OCI-LY7 (cell line): ENCODE data around the gene TMEM51. TPM values are rescaled to one million over a fixed set of nuclear protein-coding genes. Genes with fewer than 3 reads are reported as not detected.

Experiments
- BruUV-seq: library from RNA; stranded (reverse); fragments of 400-500 nt; replicated peaks from 2 replicates; lab custom pipeline; 2021; lab: Mats Ljungman, UMichigan
- CTCF ChIA-PET: fragments of 300-600 bp; sonication (Branson Sonifier 250); formaldehyde crosslinking; loops from one replicate; lab custom pipeline; 2022; ENCODE audit warnings: antibody characterized with exemption; ENCODE audit not compliant: unreplicated experiment; lab: Charles Lee
- POLR2A ChIA-PET: fragments of 300-600 bp; sonication (Branson Sonifier 250); formaldehyde crosslinking; loops from one replicate; lab custom pipeline; 2022; ENCODE audit warnings: antibody characterized with exemption; lab: Charles Lee
- DNase-seq: peaks from one replicate; pipeline ENCODE4 v3.0.0-alpha.2; 2015; ENCODE audit warnings: low spot score
- H2AFZ ChIP-seq: fragments of 200-600 bp; sonication (generic), shearing (Covaris generic); 2 replicates; pipeline ENCODE4 v1.6.1; 2014; ENCODE audit warnings: mild to moderate bottlenecking, antibody characterized with exemption, low read length, moderate library complexity
- H3K27ac ChIP-seq: fragments of 200-600 bp; sonication (generic); 2 replicates; pipeline ENCODE4 v1.5.1; 2014; ENCODE audit warnings: mixed run types, low read depth, mild to moderate bottlenecking, moderate library complexity, low read length, inconsistent platforms; ENCODE audit not compliant: poor library complexity, severe bottlenecking
- H3K36me3 ChIP-seq: fragments of 200-600 bp; sonication (generic); 2 replicates; pipeline ENCODE4 v1.6.1; 2014; ENCODE audit warnings: mild to moderate bottlenecking, antibody characterized with exemption, low read length, moderate library complexity, mixed read lengths; ENCODE audit not compliant: insufficient read depth
- H3K4me1 ChIP-seq: fragments of 200-600 bp; sonication (generic); 2 replicates; pipeline ENCODE4 v1.5.1; 2014; ENCODE audit warnings: mild to moderate bottlenecking, low read length; ENCODE audit not compliant: insufficient read depth, poor library complexity, severe bottlenecking
- H3K4me2 ChIP-seq: fragments of 200-600 bp; sonication (generic); 2 replicates; pipeline ENCODE4 v1.6.1; 2014; ENCODE audit warnings: mild to moderate bottlenecking, low read length
- H3K4me3 ChIP-seq: fragments of 200-600 bp; sonication (generic); 2 replicates; pipeline ENCODE4 v1.5.1; 2014; ENCODE audit warnings: mild to moderate bottlenecking, low read depth, low read length; ENCODE audit not compliant: poor library complexity, severe bottlenecking
- H3K79me2 ChIP-seq: fragments of 200-600 bp; sonication (generic); 2 replicates; pipeline ENCODE4 v1.6.1; 2016; ENCODE audit warnings: low read depth, mild to moderate bottlenecking, low read length, moderate library complexity, mixed read lengths; ENCODE audit not compliant: insufficient read depth
- H3K9me2 ChIP-seq: fragments of 200-600 bp; sonication (generic); 2 replicates; pipeline ENCODE4 v1.6.1; 2016; ENCODE audit warnings: mild to moderate bottlenecking, low read length, mixed read lengths; ENCODE audit not compliant: insufficient read depth
- H3K9me3 ChIP-seq: fragments of 200-600 bp; sonication (generic); 2 replicates; pipeline ENCODE4 v1.6.1; 2014; ENCODE audit warnings: mild to moderate bottlenecking, mixed run types, low read length, mixed read lengths
- H4K20me1 ChIP-seq: fragments of 200-600 bp; sonication (generic); 2 replicates; pipeline ENCODE4 v1.6.1; 2014; ENCODE audit warnings: mild to moderate bottlenecking, antibody characterized with exemption, low read length, moderate library complexity, mixed read lengths; ENCODE audit not compliant: insufficient read depth
- EZH2phosphoT487 ChIP-seq: fragments of 200-600 bp; sonication (generic); IDR thresholded peaks from 2 replicates; pipeline ENCODE4 v1.6.1; 2018; ENCODE audit warnings: low read depth, borderline replicate concordance, mild to moderate bottlenecking, mixed run types, antibody characterized with exemption, low read length, moderate library complexity, mixed read lengths
- intact Hi-C: fragments of 100-400 bp; cut with micrococcal nuclease; formaldehyde crosslinking; loops from one replicate; pipeline ENCODE4 v1.10.0; 2022; ENCODE audit not compliant: unreplicated experiment
- total RNA-seq, 2 experiments: library from RNA; depleted of rRNA in 1 of 2; stranded (reverse); fragments of >200 nt in 1 of 2; shearing (Covaris generic) in 1 of 2; gene quantifications; 2 replicates each; pipeline ENCODE4 v1.2.3, GENCODE V29; 2014 to 2022
- TF ChIP-seq, protein P1 (sequence below): fragments of 200-600 bp; sonication (generic); conservative IDR thresholded peaks from 2 replicates; pipeline ENCODE4 v1.5.1; 2014; ENCODE audit warnings: mild to moderate bottlenecking, antibody characterized with exemption, low read length, moderate library complexity, mixed read lengths

The TMEM51 gene
- total RNA-seq, 2 experiments from 2014 or later, result not detected

DNA sequence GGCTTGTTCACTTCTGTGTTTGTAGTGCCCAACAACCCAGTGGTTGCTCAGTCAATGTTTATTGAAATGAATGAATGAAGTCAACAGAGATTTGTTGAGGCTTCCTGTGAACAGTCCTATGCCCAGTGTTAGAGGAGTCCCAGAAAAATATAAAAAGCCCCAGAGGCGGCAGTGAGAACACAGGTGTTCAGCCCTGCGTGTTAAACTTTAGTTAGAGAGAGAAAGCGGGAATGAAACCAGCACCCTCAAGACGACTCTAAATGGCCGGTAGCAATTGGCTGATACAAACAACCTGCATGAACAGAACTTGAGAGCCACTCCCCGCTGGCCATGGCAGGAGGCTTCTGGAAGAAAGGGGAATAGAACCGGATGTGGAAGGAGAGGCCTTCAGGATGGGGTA, 22.6 kb downstream of the TMEM51 start:
- no TSS peak for BruUV-seq
- no peak for DNase-seq
- Histone ChIP-seq H3K4me2 (no peak overlapping the region), H3K4me3 (no peak overlapping the region), H3K27ac (no peak overlapping the region), H3K4me1 (no peaks in the 10 kb centered on the region), H4K20me1 (no peaks in the 10 kb centered on the region), H3K79me2 (no peaks in the 10 kb centered on the region), H2AFZ (no peak overlapping the region), H3K9me2 (no peaks in the 10 kb centered on the region), H3K36me3 (no peaks in the 10 kb centered on the region), H3K9me3 (no peaks in the 10 kb centered on the region)
- intact Hi-C loops, result no loop called here
- ChIA-PET CTCF (no interaction called here), POLR2A (no interaction called here)
- TF ChIP-seq EZH2phosphoT487, result no peak
- TF ChIP-seq, protein P1, sequence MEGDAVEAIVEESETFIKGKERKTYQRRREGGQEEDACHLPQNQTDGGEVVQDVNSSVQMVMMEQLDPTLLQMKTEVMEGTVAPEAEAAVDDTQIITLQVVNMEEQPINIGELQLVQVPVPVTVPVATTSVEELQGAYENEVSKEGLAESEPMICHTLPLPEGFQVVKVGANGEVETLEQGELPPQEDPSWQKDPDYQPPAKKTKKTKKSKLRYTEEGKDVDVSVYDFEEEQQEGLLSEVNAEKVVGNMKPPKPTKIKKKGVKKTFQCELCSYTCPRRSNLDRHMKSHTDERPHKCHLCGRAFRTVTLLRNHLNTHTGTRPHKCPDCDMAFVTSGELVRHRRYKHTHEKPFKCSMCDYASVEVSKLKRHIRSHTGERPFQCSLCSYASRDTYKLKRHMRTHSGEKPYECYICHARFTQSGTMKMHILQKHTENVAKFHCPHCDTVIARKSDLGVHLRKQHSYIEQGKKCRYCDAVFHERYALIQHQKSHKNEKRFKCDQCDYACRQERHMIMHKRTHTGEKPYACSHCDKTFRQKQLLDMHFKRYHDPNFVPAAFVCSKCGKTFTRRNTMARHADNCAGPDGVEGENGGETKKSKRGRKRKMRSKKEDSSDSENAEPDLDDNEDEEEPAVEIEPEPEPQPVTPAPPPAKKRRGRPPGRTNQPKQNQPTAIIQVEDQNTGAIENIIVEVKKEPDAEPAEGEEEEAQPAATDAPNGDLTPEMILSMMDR, result no peak

DNA sequence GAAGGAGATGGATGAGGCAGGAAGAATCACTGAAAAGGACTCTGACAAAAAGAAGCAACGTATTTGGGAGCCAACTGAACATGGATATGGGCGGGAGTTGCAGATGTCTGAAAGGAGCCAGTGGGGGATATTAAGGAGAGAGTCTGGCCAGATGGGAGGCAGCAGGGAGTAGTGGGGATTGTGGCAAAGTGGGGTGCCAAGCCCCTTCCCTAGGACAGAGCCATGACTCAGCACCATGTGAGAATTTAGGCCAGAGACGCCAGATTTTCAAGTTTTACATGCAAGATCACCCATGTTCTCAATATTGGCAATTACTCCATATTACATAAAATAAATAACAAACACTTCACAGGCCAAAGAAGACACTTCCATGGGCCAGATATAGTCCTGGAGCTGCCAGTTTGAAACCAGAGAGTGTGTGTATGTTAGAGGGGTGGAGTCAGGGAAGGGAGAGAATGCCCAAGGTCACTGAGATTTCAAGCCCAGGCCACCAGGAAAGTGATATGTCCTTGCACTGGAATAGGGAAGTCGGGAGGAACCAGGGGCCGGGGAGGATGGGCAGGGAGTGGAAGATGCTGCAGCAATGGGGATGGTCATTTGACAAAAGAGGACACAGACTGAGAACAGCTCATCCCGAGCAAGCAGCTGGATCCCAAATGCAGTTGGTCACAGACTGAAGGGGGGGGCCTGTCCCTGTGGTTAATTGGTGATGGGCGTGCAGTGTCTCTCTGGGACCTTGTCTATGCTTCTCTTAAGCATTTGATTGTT, 23.5 kb downstream of the TMEM51 start:
- H3K9me3 ChIP-seq, result no peaks in the 10 kb centered on the region
- H3K36me3 ChIP-seq, result no peaks in the 10 kb centered on the region
- H3K4me2 ChIP-seq, result no peak overlapping the region
- ChIA-PET POLR2A (no interaction called here), CTCF (no interaction called here)
- DNase-seq, result no peak
- H2AFZ ChIP-seq, result no peak overlapping the region
- no peaks in the 10 kb centered on the region for H3K9me2 ChIP-seq
- no peaks in the 10 kb centered on the region for H4K20me1 ChIP-seq
- no peaks in the 10 kb centered on the region for H3K79me2 ChIP-seq
- TF ChIP-seq EZH2phosphoT487, result no peak
- TF ChIP-seq, protein P1, result no peak
- intact Hi-C loops, result no loop called here
- no TSS peak for BruUV-seq
- H3K27ac ChIP-seq, result no peak overlapping the region
- H3K4me1 ChIP-seq, result no peaks in the 10 kb centered on the region
- H3K4me3 ChIP-seq, result no peak overlapping the region

DNA sequence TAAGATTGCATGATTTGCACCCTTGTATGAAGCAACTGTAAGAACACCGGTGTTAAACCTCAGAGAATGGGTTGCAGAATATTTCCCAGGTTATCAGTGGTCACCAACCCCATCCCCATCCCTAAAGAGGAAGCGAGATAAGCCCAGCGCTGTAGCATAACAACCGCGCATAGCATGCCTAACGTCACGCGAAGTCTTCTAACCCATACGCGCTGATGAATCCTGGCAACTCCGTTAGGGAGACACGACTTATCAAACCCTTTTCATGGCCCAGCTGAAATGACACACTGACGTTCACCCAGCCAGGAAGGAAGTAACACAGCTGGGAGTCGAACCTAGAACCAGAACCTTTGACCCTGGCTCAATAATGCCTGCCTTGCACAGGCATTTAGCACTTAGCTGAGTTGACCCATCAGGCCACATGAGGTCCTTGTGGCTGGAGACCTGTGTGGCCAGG, 24.2 kb downstream of the TMEM51 start:
- no peak for DNase-seq
- Histone ChIP-seq H2AFZ (no peak overlapping the region), H3K4me2 (no peak overlapping the region), H3K36me3 (no peaks in the 10 kb centered on the region), H3K9me3 (no peaks in the 10 kb centered on the region), H3K4me3 (no peak overlapping the region), H3K4me1 (no peaks in the 10 kb centered on the region), H3K27ac (no peak overlapping the region), H3K9me2 (no peaks in the 10 kb centered on the region), H4K20me1 (no peaks in the 10 kb centered on the region), H3K79me2 (no peaks in the 10 kb centered on the region)
- CTCF ChIA-PET, result no interaction called here
- no peak for TF ChIP-seq EZH2phosphoT487
- TF ChIP-seq, protein P1, result no peak
- BruUV-seq, result no TSS peak
- intact Hi-C loops, result no loop called here
- POLR2A ChIA-PET, result no interaction called here
